Progenitor cell of endocrine pancreas (in vitro differentiated cells): ENCODE measurements around the gene LILRB1. TPM values are rescaled to one million over a fixed set of nuclear protein-coding genes. Genes with fewer than 3 reads are reported as not detected.

Experiments used
- DNase-seq: peaks from one replicate; pipeline ENCODE4 v3.0.0; 2021; ENCODE audit warnings: low spot score; ENCODE audit not compliant: unreplicated experiment
- H3K27ac Mint-ChIP-seq: 2 replicates; pipeline ENCODE4 v1.8.0; 2021; ENCODE audit warnings: mild to moderate bottlenecking, moderate library complexity, mixed read lengths
- H3K27me3 Mint-ChIP-seq: 2 replicates; pipeline ENCODE4 v1.8.0; 2021; ENCODE audit warnings: mixed read lengths
- H3K36me3 Mint-ChIP-seq: 2 replicates; pipeline ENCODE4 v1.8.0; 2022; ENCODE audit warnings: mixed read lengths; ENCODE audit not compliant: insufficient read depth
- H3K4me1 Mint-ChIP-seq: 2 replicates; pipeline ENCODE4 v1.8.0; 2021; ENCODE audit warnings: low read depth, mixed read lengths
- H3K4me3 Mint-ChIP-seq: 2 replicates; pipeline ENCODE4 v1.8.0; 2021; ENCODE audit warnings: low read depth, mild to moderate bottlenecking, moderate library complexity, mixed read lengths
- H3K9me3 Mint-ChIP-seq: 2 replicates; pipeline ENCODE4 v1.8.0; 2021; ENCODE audit warnings: low read depth, mixed read lengths
- total RNA-seq: library from RNA; stranded (reverse); gene quantifications from 2 replicates; pipeline ENCODE4 v1.2.1, GENCODE V29; 2021
- TF ChIP-seq, protein P1 (sequence below): fragments of 200-600 bp; sonication (generic); IDR thresholded peaks from one replicate; pipeline ENCODE4 v1.5.0; 2021; ENCODE audit warnings: antibody characterized with exemption, mild to moderate bottlenecking; ENCODE audit not compliant: unreplicated experiment

LILRB1 gene
- total RNA-seq, 1 donor from 2014 or later = not detected

- H3K9me3 Mint-ChIP-seq = peaks cover 50% of the 10 kb centered on the region
- H3K27ac Mint-ChIP-seq = no peak overlapping the region
- no peaks in the 10 kb centered on the region for H3K27me3 Mint-ChIP-seq
- TF ChIP-seq, protein P1, sequence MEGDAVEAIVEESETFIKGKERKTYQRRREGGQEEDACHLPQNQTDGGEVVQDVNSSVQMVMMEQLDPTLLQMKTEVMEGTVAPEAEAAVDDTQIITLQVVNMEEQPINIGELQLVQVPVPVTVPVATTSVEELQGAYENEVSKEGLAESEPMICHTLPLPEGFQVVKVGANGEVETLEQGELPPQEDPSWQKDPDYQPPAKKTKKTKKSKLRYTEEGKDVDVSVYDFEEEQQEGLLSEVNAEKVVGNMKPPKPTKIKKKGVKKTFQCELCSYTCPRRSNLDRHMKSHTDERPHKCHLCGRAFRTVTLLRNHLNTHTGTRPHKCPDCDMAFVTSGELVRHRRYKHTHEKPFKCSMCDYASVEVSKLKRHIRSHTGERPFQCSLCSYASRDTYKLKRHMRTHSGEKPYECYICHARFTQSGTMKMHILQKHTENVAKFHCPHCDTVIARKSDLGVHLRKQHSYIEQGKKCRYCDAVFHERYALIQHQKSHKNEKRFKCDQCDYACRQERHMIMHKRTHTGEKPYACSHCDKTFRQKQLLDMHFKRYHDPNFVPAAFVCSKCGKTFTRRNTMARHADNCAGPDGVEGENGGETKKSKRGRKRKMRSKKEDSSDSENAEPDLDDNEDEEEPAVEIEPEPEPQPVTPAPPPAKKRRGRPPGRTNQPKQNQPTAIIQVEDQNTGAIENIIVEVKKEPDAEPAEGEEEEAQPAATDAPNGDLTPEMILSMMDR = no peak
- DNase-seq = no peak
- H3K4me1 Mint-ChIP-seq = no peaks in the 10 kb centered on the region
- no peak overlapping the region for H3K4me3 Mint-ChIP-seq
- H3K36me3 Mint-ChIP-seq = peaks cover 11% of the 10 kb centered on the region
Observed at GRCh38 chr19:54654447-54655321, 24.4 kb downstream of the LILRB1 start.

- TF ChIP-seq, protein P1 = no peak
- no peak for DNase-seq
- peaks cover 10% of the 10 kb centered on the region for H3K36me3 Mint-ChIP-seq
- no peak overlapping the region for H3K4me3 Mint-ChIP-seq
- peaks cover 49% of the 10 kb centered on the region for H3K9me3 Mint-ChIP-seq
- H3K27ac Mint-ChIP-seq = no peak overlapping the region
- no peaks in the 10 kb centered on the region for H3K27me3 Mint-ChIP-seq
- H3K4me1 Mint-ChIP-seq = no peaks in the 10 kb centered on the region
Observed at GRCh38 chr19:54659300-54659699, 29.0 kb downstream of the LILRB1 start.

GRCh38 chr19:54660306-54660705 lies 30.0 kb downstream of the LILRB1 start:
- no peak overlapping the region for H3K27ac Mint-ChIP-seq
- H3K4me1 Mint-ChIP-seq = no peaks in the 10 kb centered on the region
- H3K9me3 Mint-ChIP-seq = peaks cover 49% of the 10 kb centered on the region
- H3K36me3 Mint-ChIP-seq = peaks cover 10% of the 10 kb centered on the region
- no peak overlapping the region for H3K4me3 Mint-ChIP-seq
- H3K27me3 Mint-ChIP-seq = no peaks in the 10 kb centered on the region
- no peak for DNase-seq
- TF ChIP-seq, protein P1 = no peak

DNA sequence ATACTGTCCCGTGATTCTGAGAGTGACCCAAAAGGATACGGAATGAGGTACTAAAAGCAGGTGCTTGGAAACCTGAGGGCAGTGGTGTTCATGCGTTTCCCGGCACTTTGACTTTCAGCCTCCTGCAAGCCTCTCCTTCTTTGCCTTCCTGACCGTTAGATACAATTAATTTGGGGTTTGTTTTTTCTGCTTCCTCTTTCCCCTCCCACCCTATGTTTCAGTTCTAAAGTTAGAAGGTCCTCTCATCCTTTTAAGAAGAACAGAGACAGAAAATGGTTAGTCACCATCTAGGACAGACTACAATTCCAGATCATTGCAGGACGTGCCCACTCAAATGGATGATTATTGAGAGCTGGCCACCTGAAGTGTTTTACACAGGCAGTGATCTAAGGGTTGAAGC lies 30.7 kb downstream of the LILRB1 start:
- Mint-ChIP-seq H3K27ac (no peak overlapping the region), H3K4me3 (no peak overlapping the region), H3K4me1 (no peaks in the 10 kb centered on the region), H3K27me3 (no peaks in the 10 kb centered on the region), H3K9me3 (peaks cover 49% of the 10 kb centered on the region), H3K36me3 (peaks cover 10% of the 10 kb centered on the region)
- TF ChIP-seq, protein P1 = no peak
- no peak for DNase-seq

- Mint-ChIP-seq H3K27ac (no peak overlapping the region), H3K4me1 (no peaks in the 10 kb centered on the region), H3K9me3 (peaks cover 47% of the 10 kb centered on the region), H3K36me3 (peaks cover 10% of the 10 kb centered on the region), H3K27me3 (no peaks in the 10 kb centered on the region), H3K4me3 (no peak overlapping the region)
- DNase-seq = no peak
- TF ChIP-seq, protein P1 = no peak
Observed at GRCh38 chr19:54661846-54662481, 31.7 kb downstream of the LILRB1 start.
